HG03280 (cell line): Measurements from ENCODE around the gene GZMH.
"Not testable (repeated sequence)": the region's sequence is repeated elsewhere in the genome, so short reads cannot be mapped to it uniquely, and the experiment has no call there.

Experiments
- ATAC-seq: cut with Tn5 transposase; IDR thresholded peaks from one replicate; pipeline ENCODE4 v1.9.1; 2021; ENCODE audit warnings: mild to moderate bottlenecking, moderate library complexity; ENCODE audit not compliant: unreplicated experiment

GZMH gene

DNA sequence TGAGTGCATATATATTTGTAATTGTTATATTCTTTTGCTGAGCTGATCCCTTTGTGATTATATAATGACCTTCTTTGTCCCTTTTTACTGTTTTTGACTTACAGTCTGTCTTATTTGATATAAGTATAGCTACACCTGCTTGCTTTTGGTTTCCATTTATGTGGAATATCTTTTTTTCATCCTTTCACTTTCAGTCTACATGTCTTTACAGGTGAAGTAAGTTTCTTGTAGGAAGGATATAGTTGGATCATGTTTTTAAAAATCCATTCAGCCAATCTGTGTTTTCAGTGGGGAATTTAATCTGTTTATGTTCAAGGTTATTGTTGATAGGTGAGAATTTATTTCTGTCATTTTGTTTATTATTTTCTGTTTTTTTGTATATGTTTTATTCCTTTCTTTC is 12.1 kb downstream of the GZMH start:
- ATAC-seq, result no peak

DNA sequence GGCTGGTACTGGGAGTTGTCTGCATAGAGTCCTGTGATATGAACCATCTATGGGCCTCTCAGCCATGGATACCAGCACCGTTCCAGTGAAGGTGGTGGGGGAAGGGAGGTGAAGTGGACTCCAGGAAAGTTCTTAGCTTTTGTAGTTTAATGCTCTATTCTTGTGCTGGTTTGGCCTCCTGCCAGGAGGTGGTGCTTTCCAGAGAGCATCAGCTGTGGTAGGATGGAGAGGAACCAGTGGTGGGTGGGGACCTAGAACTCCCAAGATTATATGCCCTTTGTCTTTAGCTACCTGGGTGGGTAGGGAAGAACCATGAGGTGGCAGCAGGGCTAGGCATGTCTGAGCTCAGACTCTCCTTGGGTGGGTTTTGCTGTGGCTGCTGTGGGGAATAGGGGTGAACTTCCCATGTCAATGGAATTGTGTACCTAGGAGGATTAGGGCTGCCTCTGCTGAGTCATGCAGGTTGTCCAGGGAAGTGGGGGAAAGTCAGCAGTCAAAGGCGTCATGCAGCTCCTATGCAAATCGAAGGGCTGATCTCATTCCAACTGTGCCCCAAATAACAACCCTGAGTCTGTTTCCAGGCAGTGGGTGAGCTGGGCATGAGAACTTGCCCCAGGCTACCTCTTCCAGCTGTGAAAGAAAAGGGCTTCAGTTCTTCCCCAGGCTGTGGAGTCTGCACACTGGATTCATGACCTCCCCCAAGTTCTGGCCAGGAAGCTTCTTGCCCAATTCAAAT is 14.2 kb downstream of the GZMH start:
- no peak for ATAC-seq

DNA sequence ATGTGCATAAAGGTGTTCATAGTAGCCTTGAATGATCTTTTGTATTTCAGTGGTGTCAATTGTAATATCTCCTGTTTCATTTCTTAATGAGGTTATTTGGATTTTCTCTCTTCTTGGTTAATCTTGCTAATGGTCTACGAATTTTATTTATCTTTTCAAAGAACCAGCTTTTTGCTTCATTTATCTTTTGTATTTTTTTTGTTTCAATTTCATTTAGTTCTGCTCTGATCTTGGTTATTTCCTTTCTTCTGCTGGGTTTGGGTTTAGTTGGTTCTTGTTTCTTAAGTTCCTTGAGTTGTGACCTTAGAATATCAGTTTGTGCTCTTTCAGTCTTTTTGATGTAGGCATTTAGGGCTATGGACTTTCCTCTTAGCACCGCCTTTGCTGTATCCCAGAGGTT is 18.5 kb downstream of the GZMH start:
- not testable (repeated sequence) for ATAC-seq

GRCh38 chr14:24584402-24584801 is 25.1 kb downstream of the GZMH start:
- ATAC-seq, result not testable (repeated sequence)

- no peak for ATAC-seq
These were observed 30.9 kb downstream of the GZMH start for GRCh38 chr14:24578558-24578957.

DNA sequence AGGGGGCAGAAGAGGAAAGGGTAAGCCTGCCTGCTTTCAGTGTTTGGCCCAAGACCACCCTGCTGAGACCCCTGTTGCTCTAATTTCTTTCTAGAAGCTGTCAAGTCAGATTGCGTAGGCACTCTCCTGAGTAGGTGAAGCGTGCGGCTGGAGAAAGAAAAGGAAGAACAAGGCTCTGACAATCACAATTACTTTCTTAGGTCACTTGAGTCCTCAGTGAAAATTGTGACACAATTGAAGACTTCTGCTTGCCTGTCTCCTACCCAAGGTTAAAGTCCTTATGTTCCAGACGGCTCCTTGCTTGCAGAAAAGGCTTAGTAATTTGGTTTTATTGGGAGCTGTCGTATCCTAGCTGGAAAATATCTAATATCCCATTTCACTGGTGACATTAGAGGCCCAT is 32.7 kb downstream of the GZMH start:
- no peak for ATAC-seq

DNA sequence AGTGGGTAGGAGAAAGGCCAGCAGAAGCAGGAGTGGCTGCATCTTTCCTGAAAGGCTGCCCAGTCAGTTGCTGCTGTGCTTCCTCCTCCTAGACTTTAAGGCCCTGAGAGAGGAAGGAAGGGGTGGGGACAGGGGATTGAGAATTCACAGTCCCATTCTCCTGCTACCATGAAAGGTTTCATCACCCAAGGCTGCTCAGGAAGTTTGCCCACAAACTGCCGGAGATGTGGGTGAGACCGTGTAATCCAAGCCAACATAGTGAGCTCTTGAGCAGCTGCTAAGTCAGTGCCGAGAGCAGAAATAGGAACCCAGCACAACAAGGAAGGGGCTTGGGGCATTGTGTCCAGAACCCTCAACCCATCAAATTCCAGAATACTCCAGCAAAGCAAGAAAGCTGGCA is 33.3 kb downstream of the GZMH start, which contains the start of gene CTSG:
Gene CTSG (minus strand): TSS at position 69 of the 400 bp plus-strand sequence. CDS start 27 bp downstream, at position 42.
- no peak for ATAC-seq

DNA sequence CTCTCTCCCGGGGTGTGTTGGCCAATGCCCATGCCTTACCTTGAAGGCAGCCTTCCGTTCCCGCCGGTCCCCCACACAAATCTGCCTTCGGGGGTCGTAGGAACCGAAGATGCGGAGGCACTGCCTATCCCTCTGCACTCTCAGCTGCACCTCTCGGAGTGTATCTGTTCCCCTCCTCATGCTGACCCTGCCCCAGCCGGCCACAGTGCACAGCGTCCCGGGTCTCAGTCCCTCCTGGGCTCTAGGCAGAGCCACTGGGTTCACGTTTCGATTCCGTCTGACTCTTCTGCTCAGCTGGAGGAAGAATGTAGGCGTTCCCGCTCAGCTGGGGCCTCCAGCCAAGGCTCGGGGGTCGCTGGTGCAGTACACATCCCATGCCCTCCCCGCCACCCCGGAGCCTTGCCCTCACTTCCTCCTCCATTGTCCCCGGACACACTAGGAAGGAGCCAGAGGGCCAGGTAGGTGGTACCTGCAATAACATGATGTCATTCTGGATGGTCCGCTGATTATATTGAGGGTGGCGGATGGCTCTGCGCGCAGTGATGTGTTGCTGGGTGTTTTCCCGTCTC is 35.2 kb downstream of the GZMH start:
- ATAC-seq, result no peak

- ATAC-seq, result no peak
These were observed 43.2 kb downstream of the GZMH start for GRCh38 chr14:24566318-24566717.

GRCh38 chr14:24565766-24566165 is 43.7 kb downstream of the GZMH start:
- ATAC-seq, result no peak

- ATAC-seq, result no peak
These were observed 46.0 kb downstream of the GZMH start for GRCh38 chr14:24563505-24563904.

DNA sequence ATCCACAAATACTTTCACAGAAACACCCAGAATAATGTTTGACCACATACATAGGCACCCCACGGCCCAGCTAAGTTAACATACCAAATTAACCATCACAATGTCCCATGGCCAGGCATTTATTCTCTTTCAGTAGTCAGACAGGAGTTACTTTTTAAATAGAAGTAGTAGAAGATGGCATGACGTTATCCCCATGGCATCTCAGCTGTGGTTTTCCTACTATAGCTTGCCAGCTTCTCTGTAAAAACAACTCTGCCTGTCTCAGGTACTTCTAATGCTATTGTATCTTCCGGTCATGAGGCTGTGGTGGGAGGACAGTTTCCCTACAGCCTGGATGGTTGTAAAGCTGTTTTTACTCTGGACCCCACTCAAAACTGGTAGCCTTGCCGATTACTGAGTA is 52.7 kb downstream of the GZMH start:
- no peak for ATAC-seq
